ENCODE measurements around the gene GATAD2A. TPM values are rescaled to one million over a fixed set of nuclear protein-coding genes. Genes with fewer than 3 reads are reported as not detected.

Gene GATAD2A
- total RNA-seq, 3 donors from 2014 or later = 89.3 to 117 (median 107) TPM

DNA sequence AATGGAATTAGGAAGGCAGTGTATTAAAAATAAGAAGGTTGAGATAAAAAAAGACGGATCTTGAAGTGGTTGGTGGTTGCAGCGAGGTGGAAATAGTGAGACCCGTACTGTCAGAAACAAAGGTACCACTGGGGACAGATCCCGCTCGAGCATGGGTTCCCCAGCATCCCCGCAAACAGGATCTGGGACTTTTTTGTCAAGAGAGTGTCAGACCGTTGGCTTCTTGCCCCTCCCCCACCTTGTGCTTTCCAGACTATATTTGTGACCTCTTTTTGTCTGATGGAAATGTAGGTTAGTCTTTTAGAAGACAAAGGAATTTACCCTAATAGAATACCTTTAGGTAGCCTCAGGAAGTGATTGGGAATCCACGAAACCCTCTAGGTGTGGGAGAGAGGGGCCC lies 4.2 kb downstream of the GATAD2A start:
- TF ChIP-seq CTCF (IDR thresholded peaks at IDR 0.05) = no peak
- Histone ChIP-seq H3K4me1 (ENCODE audit: low read depth) (peaks cover 35% of the 10 kb centered on the region), H3K36me3 (ENCODE audit: low read depth) (no peaks in the 10 kb centered on the region), H3K9me3 (no peaks in the 10 kb centered on the region), H3K4me3 (no peak overlapping the region)
- intact Hi-C loops (cut with DNase I, micrococcal nuclease) = loop anchor here in 1 of 2 donors (10.0 kb wide), 1 partner anchor 75 kb away; no protein-coding TSS in a partner anchor
- ATAC-seq (no peak), DNase-seq (no peak)

DNA sequence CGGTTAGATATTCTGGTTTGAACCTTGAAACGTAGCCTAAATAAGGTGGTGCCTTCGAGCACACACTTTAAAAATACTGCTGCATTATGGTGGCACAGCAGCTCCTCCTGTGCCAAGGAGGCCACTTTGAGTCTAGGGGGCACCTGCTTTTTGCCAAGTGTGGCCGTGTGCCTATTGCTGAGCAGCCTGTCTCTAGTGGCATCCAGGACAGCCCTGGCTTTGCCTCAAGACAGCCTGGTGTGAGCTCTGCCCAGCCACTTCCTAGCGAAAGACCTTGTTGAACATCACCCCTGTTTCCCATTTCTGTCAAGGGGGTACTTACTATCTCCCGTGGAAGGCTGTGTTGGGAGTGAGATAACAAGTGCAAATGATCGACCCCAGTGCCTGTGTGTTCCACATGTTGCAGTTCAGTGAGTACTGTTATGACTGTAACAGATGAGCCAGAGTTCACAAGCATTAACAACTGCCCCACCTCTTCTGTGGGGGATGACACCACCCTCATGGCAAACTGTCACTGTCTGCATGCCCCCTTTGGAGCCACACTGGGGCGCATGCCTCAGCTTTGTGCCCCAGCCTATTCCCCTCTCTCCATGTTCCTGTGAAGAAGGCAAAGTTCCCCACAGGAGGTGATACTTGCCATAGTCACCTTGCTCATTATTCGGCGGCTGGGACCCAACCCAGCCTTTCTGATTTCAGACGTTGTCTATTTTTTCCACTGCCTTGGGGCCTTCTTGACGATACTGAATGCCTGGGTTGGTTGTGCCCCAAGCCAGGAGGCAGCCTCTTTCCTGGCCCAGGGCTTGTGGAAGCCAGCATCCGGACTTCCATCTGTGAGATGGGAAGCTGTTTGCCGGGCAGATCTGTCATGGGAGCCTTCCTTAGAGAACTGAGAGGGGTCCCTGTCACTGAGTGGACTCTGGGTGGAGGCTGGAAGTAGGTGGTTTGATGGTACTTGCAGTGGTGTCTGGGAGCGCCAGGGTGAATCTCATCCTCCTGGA lies 5.4 kb downstream of the GATAD2A start:
- no peak for DNase-seq
- intact Hi-C loops (cut with DNase I, micrococcal nuclease) = no loop called here
- ATAC-seq = no peak

DNA sequence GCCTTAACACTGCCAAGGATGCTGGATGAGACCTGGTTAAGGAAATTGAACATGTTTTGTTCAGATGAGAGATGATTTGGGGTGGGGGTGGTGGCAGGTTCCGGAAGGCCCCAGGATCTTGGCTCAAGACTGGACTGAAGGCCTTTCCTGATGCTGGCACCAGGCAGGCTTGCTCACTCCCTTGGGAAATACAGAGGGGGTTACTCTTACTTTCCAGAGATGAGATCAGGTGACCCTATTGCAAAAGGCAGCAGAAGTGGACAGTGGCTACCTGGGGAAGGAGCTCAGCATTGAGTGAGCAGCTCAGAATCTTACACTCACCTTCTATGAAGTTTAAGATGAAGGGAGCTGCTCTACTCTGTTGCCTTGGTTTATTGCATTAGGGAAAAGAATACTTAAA lies 10.8 kb downstream of the GATAD2A start:
- Histone ChIP-seq H3K4me1 (ENCODE audit: low read depth) (peaks cover 12% of the 10 kb centered on the region), H3K9me3 (no peaks in the 10 kb centered on the region), H3K4me3 (no peak overlapping the region), H3K36me3 (ENCODE audit: low read depth) (no peaks in the 10 kb centered on the region)
- intact Hi-C loops (cut with DNase I, micrococcal nuclease) = no loop called here
- no peak for TF ChIP-seq CTCF (IDR thresholded peaks at IDR 0.05)
- no peak for ATAC-seq
- no peak for DNase-seq

More for the DNA sequence above, 5.4 kb downstream of the GATAD2A start:
- H3K4me1 ChIP-seq (ENCODE audit: low read depth) = peaks cover 30% of the 10 kb centered on the region
- no peaks in the 10 kb centered on the region for H3K36me3 ChIP-seq (ENCODE audit: low read depth)
- TF ChIP-seq CTCF (IDR thresholded peaks at IDR 0.05) = no peak
- no peak overlapping the region for H3K4me3 ChIP-seq
- H3K9me3 ChIP-seq = no peaks in the 10 kb centered on the region

DNA sequence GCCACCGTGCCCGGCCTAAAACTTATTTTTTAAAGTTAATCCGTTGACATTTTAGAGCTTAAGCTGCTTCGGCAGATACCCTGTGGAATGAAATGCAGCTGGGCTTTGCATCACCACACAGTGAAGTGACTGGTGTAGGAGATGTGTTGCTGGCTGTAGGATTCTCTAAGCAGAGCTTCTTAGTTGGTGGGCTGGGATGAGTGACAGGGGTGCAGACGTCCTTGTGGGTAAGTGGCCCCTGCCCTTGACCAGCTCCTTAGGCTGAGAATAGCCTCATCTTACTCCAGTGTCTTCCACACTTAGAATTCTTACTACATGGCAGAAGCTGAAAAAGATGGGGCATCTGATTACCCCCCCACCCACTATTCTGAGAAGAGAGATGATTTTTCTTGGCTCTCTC lies 11.6 kb downstream of the GATAD2A start:
- intact Hi-C loops (cut with DNase I, micrococcal nuclease) = no loop called here
- DNase-seq (no peak), ATAC-seq (no peak)
- Histone ChIP-seq H3K9me3 (no peaks in the 10 kb centered on the region), H3K4me3 (no peak overlapping the region), H3K36me3 (ENCODE audit: low read depth) (no peaks in the 10 kb centered on the region), H3K4me1 (ENCODE audit: low read depth) (peaks cover 12% of the 10 kb centered on the region)
- no peak for TF ChIP-seq CTCF (IDR thresholded peaks at IDR 0.05)

DNA sequence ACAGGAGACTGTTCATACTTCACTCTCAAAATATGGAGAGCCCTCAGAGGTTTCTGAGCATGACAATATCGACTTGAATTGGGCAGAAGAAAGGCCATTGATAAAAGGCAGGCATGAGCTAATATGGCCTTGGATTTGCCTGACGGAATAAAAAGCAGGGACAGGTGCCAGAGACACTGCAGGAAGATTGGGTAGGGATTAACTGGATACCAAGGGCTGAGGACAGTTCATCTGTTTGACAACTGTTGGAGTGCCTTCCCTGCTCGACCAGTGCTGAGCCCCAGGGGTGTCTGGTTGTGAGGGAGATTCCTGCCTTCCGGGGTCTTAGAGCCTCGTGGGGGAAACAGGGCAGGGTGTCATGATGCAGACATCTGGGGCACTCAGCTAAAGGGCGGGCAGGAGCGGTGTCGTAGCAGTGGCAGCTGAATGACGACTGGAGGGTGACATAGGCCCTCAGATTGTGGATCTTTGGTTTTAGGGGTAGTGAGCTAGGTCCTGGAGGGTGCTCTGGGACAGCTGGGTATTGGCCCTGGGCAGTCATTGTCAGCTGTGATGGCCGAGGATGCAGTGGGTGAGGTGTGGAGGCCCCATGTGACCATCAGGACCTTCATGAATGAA lies 12.3 kb downstream of the GATAD2A start:
- ATAC-seq = no peak
- Histone ChIP-seq H3K9me3 (no peaks in the 10 kb centered on the region), H3K36me3 (ENCODE audit: low read depth) (no peaks in the 10 kb centered on the region), H3K4me3 (no peak overlapping the region), H3K4me1 (ENCODE audit: low read depth) (peaks cover 12% of the 10 kb centered on the region)
- intact Hi-C loops (cut with DNase I, micrococcal nuclease) = no loop called here
- DNase-seq = no peak
- TF ChIP-seq CTCF (IDR thresholded peaks at IDR 0.05) = no peak

All from mucosa of descending colon (tissue), 3 donors.